ENCODE results near the gene CAMSAP3. TPM values are rescaled to one million over a fixed set of nuclear protein-coding genes. Genes with fewer than 3 reads are reported as not detected.
"Not testable (repeated sequence)": the region's sequence is repeated elsewhere in the genome, so short reads cannot be mapped to it uniquely, and the experiment has no call there.

CAMSAP3 gene
- total RNA-seq, 1 donor from 2014 or later, result 0.41 TPM

DNA sequence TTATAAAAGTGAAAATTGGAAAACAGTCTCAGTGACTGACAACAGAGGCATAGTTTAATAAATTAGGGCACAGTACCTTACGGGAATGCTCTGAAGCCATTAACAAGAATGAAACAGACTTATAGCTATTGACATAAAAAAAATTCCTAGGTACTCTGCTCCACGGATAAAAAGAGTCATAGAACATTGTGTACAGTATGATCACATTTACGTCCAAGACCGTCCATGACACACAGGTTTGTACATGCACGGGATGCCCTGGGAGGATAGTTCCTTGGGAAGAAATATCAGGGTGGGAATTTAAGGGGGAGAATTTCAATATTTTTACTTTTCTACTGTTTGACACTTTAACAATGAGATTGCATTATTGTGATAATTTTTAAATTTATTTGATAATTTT, 24.9 kb upstream of the CAMSAP3 start:
- no peak for DNase-seq (ENCODE audit: extremely low read depth, low read depth, low spot score)

DNA sequence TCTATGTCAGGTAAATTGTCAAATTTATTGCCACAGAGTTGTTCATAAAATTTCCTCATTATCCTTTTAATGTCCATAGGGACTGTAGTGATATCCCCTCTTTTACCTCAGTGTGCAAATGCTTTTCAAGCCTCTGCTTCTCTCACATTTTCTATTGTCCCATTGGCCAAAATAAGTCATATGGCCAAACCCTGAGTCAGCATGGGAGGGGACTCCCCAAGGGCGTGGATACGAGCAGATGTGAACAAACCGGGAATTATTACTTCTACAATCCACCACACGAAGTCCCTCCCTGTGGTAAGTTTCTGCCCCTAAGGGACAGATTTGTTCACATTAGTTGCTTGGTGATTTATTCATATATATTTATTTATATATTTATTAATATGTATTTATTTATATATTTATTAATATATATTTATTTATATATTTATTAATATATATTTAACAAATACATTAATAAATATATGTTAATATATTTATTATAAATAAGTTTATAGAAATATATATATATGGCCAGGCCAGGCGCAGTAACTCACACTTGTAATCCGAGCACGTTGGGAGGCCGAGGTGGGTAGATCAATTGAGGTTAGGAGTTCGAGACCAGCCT, 20.1 kb upstream of the CAMSAP3 start:
- DNase-seq (ENCODE audit: extremely low read depth, low read depth, low spot score), result no peak

- not testable (repeated sequence) for DNase-seq (ENCODE audit: extremely low read depth, low read depth, low spot score)
Observed at GRCh38 chr19:7577422-7577821, 18.2 kb upstream of the CAMSAP3 start.

- DNase-seq (ENCODE audit: extremely low read depth, low read depth, low spot score), result no peak
Observed at GRCh38 chr19:7578127-7578526, 17.5 kb upstream of the CAMSAP3 start.

GRCh38 chr19:7579182-7579581, 16.5 kb upstream of the CAMSAP3 start:
- DNase-seq (ENCODE audit: extremely low read depth, low read depth, low spot score), result no peak

- DNase-seq (ENCODE audit: extremely low read depth, low read depth, low spot score), result no peak
Observed at GRCh38 chr19:7582446-7582845, 13.2 kb upstream of the CAMSAP3 start.

DNA sequence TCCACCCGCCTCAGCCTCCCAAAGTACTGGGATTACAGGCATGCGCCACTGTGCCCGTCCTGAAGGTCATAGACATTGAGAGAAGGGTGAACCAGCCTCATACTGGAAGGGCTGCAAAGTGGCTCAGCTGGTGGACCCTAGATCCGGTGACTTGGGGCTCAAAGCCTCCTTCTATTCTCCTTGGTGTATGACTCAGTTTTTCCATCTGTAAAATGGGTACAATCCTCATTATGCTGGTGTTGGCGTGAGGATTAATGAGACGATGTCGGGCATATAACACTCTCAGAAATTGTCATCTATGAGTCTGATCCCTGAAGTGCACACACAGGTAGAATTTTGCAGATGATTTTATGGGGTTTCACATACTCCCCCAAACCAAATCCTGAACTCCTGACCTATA, 5.8 kb upstream of the CAMSAP3 start:
- no peak for DNase-seq (ENCODE audit: extremely low read depth, low read depth, low spot score)

- no peak for DNase-seq (ENCODE audit: extremely low read depth, low read depth, low spot score)
Observed at GRCh38 chr19:7590256-7590655, 5.4 kb upstream of the CAMSAP3 start.

DNA sequence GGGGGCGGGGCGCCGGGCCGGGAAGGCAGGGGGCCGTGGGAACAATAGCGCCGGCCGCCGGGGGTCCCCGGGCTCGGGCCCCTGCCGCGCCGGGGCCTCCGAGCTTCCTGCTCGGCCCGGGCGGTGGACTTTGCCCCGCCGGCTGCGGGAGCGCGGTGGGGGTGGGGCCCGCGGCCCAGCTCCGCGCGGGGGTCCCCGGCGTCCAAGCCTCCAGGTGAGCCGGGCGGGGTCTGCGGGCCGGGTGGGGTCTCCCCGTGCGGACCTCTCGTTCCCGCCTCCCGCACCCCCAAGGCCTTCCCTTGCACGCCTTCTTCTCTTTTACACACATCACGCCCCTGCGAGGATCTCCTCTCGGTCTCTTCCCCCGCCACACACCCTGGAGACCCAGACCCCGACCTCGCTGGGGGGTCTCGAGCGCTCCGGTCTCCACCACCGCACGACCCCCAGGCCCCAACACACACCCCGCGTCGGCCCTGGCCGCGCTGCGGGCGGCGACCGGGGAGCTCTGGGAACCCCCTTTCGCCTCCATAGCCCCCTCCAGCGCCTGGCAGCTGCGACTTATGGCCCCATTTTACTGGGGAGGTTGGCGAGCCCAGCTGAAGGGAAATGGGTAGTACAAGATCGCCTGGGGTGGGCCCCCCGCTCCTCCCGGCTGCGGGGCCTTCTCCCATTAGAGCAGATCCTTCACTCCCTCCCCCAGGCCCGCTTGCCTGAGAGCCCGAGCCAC, 711 bp downstream of the CAMSAP3 start:
- DNase-seq (ENCODE audit: extremely low read depth, low read depth, low spot score), result no peak

- DNase-seq (ENCODE audit: extremely low read depth, low read depth, low spot score), result no peak
Observed at GRCh38 chr19:7597689-7598088, 2.0 kb downstream of the CAMSAP3 start.

DNA sequence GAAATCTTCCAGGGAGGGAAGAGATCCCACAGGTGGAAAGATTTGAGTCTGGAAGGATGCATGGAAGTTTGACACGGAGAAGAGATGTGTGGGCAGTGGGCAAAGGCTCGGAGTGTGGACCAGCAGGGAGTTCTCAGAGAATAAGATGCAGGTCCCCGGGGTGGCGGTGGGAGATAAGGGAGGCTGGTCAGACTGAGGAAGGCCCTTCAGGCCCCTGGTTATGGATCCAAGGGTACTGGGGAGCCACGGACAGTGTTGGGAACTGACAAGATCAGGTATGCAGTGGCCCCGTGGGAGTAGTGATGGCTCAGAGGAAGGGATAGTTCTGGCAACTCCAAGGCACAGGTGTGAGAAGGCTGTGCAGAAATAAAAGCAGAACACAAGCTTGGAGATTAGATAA, 2.5 kb downstream of the CAMSAP3 start:
- DNase-seq (ENCODE audit: extremely low read depth, low read depth, low spot score), result no peak

- DNase-seq (ENCODE audit: extremely low read depth, low read depth, low spot score), result no peak
Observed at GRCh38 chr19:7600721-7601120, 5.1 kb downstream of the CAMSAP3 start.

- DNase-seq (ENCODE audit: extremely low read depth, low read depth, low spot score), result no peak
Observed at GRCh38 chr19:7602240-7602934, 6.7 kb downstream of the CAMSAP3 start.

GRCh38 chr19:7602935-7603497, 7.4 kb downstream of the CAMSAP3 start:
- no peak for DNase-seq (ENCODE audit: extremely low read depth, low read depth, low spot score)

- DNase-seq (ENCODE audit: extremely low read depth, low read depth, low spot score), result no peak
Observed at GRCh38 chr19:7603919-7604318, 8.3 kb downstream of the CAMSAP3 start.

GRCh38 chr19:7605490-7606222, 10.0 kb downstream of the CAMSAP3 start:
- DNase-seq (ENCODE audit: extremely low read depth, low read depth, low spot score), result no peak

DNA sequence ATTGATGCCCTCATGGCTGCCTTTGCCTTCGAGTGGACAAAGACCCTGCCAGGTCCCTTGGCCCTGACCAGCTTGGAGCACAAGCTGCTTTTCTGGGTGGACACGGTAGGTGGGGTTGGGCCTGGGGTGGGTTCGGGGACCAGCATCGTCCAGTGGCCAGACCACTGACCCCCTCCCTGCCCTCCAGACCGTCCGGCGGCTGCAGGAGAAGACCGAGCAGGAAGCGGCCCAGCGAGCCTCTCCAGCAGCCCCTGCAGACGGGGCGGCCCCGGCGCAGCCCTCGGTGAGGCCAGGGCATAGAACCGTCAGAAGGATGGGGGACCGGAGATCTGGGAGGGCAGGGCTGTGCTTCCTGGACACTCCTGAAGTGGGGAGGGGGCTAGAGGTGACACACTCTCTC, 10.6 kb downstream of the CAMSAP3 start:
- DNase-seq (ENCODE audit: extremely low read depth, low read depth, low spot score), result no peak

DNA sequence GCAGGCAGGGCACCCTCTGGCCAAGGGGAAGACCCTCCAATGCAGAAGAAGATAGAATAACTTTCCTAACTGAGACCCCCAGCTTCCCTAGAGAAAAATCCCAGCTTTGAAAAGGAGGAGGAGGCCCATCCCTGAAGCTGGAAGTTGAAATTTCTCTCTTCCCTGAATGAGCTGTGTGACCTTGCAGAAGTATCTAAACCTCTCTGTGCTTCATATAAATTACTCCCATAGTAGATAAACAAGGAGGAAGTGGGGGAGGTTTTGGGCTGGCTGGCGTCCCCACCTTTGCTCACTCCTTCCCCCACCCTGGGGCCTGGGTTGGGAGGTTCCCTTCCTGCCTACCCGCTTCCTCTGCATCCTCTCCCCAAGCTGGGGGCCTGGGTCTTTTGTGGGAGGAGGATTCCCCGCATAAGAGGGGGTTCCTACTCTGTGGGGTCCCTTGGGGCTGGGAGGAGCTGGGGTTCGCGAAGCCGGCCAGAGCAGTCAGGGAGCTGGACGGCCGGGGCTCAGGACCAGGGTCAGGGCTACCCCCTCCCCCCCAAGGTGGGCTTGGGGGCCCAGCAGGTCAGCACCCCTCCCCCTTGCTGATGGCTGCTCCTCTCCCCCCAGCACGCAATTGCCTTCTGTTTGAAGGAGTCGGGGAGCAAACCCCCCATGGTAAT, 11.7 kb downstream of the CAMSAP3 start:
- no peak for DNase-seq (ENCODE audit: extremely low read depth, low read depth, low spot score)

DNA sequence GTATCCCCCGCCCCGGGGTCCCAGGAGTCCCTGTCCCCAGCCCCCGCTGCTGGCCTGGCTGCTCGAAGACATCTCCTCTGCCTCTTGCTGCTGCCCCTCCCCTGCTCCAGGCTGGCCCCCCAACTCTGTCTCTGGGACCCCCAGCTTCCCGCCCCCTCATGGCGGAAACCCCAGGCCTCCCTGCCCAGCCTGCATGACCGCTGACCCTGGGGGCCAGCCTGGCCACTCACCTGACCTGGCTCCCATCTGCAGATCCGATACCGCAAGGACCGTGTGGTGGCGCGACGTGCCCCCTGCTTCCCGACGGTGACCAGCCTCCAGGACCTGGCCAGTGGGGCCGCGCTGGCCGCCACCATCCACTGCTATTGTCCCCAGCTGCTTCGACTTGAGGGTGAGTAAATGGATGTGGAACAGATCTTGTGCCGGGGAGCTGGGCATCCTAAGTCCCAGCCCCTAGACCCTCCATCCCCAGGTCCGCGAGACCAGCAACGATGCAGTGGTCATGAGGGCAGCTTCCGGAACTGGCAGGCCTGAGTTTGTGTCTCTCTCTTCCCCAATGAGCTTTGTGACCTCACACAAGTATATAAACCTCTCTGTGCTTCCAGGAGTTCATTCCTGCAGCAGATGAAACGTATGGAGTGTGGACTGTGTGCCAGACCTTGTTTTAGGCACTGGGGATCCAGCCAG, 12.4 kb downstream of the CAMSAP3 start:
- DNase-seq (ENCODE audit: extremely low read depth, low read depth, low spot score), result no peak

All from glomerular endothelial cell (primary cell).